ENCODE data around the gene CDK4.

The CDK4 gene

GRCh38 chr12:57738661-57739237 is 13.4 kb downstream of the CDK4 start, which contains the start of gene AGAP2:
TSS of gene AGAP2 (minus strand) at chr12:57738742. CDS start at chr12:57738246, 496 bp downstream.
- no peak for DNase-seq (ENCODE audit: low spot score)

DNA sequence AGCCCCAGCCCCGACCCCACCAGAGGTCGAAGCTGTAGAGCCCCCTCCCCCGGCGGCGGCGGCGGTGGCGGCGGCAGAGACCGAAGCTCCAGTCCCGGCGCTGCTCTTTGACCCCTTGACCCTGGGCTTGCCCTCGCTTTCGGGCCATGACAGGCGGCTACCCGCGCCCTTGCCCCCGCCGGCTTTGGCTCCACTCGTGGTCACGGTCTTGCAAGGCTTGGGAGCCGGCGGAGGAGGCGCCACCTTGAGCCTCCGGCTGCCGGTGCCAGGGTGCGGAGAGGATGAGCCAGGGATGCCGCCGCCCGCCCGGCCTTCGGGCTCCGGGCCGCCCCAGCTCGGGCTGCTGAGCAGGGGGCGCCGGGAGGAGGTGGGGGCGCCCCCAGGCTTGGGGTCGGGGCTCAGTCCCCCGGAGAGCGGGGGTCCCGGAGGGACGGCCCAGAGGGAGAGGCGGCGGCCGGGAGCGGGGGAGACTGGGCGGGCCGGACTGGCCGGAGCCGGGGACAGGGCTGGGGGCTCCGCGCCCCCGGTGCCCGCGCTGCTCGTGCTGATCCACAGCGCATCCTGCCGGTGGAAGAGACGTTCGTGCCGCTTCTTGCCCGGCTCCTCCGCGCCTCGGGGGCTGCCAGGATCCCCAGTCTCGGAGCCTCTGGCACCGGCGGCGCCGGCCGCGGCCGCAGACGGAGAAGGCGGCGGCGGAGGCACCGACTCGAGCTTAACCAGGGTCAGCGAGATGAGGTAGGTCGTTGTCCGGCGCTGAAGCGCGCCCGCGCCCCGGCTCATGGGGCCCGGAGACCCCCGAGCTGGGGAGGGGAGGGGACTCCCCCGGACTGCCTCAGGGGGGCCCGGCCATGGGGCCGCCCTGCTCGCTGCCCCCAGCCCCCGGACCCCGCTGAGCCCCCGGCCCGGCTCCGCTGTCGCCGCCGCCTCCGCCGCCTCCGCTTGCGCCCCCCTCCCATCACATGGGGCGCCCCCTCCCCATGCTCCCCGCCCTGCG is 14.3 kb downstream of the CDK4 start:
- DNase-seq (ENCODE audit: low spot score): no peak

DNA sequence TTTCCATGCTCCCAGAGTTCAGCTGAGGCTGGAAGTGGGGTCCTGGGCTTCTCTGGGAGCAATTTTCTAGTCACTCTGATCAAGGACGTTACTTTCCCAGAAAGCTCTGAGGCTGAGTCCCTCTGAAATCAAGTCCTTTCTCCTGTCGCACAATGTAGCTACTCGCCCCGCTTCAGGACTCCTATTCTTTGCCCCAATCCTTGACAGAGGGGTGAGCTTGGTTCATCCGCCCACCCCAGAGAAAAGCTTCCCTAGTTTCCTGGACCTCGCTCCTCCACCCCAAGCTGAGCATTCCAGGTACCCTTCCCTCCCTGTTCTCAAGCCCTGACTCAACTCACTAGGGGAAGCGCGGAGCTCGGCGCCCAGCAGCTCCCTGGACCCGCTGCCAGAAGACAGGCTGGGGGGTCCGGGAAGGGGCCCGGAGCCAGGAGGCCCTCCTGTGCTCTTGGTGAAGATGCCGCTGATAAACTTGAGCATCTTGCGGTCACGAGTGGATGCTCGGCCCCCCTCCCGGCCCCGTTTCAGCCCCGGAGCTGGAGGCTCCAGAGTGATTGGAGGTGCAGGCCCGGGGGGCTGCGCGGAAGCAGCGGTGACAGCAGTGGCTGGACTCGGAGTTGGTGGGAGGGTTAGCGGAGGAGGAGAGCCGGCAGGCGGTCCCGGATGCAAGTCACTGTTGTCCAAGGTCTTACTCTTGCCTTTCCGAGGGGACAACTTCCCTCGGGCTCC is 15.2 kb downstream of the CDK4 start:
- no peak for DNase-seq (ENCODE audit: low spot score)

DNA sequence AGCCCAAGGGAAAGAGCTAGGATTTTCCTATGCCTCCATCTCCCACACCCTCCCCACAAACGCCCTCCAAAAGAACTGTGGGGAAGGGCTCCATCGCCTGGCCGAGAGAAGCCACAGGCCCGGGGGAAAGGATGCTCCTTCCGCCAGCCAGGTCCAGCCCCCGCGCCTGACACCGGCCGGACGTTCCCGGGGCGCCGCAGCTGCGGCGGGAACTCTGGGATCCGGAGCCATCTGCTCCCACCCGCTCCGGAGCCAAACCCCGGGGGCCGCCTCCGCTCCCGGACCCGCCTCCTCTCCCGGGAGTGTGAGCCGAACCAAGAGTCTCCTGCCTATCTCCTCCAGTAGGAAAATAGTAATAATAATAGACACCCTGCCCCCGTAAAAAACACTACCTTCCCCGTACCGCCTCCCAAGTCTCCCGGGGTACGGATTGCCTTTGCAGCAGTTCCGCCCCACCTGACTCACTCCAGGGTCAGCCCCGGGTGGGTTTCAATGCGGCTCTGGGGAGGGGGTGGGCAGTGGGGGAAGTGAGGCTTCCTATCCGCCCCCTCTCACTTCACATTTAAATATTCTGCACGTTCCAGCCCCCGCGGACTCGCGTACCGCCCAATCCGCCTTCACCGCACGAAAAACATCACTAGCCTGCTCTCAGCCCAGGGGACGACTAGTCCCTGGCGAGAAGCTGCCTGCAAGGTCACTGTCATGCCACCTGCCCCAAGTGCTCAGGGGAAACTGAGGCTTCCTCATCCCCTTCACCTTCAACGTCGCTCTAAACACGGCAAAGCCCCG is 16.0 kb downstream of the CDK4 start:
- DNase-seq (ENCODE audit: low spot score): no peak

DNA sequence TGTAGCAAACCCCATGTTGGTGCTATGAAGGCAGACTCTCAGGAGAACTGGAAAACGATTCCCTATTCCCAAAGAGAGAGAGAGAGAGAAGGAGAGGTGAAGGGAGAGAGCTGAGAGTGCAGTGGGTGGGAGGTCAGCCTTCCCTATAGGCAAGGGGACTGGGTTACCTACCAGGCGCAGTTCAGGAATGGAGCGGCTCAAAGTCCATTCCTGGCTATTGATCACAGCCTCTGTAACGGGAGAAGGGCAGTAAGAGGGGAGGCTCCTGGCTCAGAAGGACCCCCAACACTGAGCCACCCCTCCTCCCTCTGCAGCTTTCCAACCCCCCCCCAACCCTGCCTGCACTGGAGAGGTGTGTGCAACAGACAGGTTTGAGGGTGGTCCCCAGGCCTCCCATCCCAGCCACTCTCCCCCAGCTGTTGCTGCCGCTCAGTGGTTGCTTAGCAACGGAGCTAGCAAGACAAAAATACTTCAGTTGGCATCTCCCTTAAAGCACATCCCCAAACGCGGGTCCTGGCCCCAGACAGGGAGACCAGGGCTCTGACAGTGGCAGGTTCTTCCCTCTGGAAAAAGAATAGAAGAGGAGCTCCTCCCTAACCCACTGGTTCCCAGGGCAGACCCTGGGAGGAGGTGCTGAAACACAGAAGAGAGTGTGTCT is 16.8 kb downstream of the CDK4 start:
- no peak for DNase-seq (ENCODE audit: low spot score)

- no peak for DNase-seq (ENCODE audit: low spot score)
Measured at GRCh38 chr12:57734591-57734990, 17.5 kb downstream of the CDK4 start.

DNA sequence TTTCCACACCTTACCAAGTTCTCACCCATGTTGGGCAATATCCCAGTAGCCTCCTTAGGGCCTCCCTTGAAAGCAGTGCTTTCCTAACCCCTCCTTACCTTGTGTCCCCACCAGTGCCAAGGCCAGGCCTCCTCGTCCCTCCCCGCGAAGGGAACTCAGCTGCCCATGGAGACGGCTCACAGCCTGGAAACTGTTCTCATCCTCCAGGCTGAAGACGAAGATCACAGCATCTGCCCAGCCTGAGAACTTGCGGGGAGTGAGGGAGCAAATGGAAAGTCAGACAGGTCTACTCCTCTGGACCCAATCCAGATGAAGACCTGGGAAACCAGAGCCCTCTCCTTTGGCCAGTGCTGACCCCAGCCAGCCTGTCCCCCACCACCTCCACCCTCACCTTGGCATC is 18.2 kb downstream of the CDK4 start:
- DNase-seq (ENCODE audit: low spot score): no peak

GRCh38 chr12:57732726-57733593 is 19.1 kb downstream of the CDK4 start:
- DNase-seq (ENCODE audit: low spot score): no peak

- DNase-seq (ENCODE audit: low spot score): no peak
Measured at GRCh38 chr12:57732270-57732669, 19.8 kb downstream of the CDK4 start.

GRCh38 chr12:57731411-57732080 is 20.6 kb downstream of the CDK4 start:
- DNase-seq (ENCODE audit: low spot score): no peak

GRCh38 chr12:57730336-57731067 is 21.6 kb downstream of the CDK4 start:
- no peak for DNase-seq (ENCODE audit: low spot score)

GRCh38 chr12:57729321-57729844 is 22.7 kb downstream of the CDK4 start:
- DNase-seq (ENCODE audit: low spot score): no peak

GRCh38 chr12:57727758-57728395 is 24.2 kb downstream of the CDK4 start:
- DNase-seq (ENCODE audit: low spot score): no peak

DNA sequence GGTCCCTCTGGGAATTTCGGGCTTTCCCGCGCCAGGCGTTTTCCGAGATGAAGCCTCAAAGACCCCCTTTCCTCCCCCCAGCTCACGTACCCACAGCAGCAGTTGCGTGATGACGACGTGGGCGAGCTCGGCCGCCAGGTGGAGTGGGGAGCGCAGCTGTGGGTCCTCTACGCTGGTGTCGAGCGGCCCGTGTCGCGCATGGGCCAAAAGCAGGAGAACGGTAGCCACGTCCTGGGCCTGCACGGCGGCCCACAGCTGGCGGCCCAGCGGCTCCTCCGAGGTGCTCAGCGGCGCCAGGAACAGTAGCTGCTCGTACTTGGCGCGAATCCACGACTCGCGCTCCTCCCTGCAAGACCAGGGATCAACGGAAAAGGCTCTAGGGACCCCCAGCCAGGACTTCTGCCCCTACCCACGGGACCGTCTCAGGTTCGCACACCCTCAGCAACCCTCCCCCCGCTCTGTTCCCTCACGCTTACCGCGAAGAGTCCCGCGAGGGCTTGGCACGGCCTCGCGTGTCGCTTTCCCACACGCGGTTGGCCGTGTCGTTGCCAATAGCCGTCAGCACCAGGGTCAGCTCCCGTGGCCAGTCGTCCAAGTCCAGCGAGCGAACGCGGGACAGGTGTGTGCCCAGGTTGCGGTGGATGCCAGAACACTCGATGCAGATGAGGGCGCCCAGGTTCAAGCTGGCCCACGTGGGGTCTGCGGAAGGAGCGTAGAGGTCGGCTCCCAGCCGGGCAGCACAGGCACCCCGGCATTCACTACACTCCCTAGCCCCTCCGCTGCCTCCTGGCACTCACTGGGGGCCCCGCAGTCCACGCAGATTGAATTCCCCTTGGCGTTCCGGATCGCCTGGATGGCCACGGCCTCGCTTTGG is 25.0 kb downstream of the CDK4 start:
- no peak for DNase-seq (ENCODE audit: low spot score)

DNA sequence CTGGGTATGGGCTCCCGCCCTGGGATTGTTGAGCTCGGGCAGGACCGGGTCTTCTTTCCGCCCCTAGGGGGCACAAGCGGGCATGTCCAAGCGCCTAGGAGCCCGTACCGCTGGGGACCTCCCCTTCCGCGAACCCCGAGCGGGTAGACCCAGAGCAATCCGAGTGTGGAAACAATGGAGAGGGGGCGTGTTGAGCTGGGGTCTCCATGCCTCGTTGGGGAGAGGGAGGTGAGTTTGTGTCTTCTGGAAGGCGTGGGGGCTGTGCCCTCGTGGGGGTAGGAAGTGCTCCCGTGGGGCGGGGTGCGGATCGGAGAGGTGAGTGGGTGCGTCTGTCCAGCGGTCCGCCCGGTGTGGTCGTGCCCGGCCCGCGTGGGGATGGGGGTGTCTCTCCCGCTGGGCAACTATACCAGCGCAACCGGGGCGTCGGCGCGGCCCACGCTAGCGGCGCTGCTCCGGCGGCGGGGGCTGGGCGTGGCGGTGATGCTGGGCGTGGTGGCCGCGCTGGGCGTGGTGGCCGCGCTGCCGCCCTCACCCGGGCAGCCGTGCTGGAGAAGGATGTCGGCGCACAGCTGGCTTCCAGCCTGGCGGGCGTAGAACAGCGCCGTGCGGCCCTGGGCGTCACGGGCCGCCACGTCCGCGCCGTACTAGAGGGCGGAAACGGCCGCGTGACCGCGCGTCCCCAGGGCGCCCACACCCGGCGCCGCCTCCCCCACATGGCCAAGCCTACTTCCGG is 25.8 kb downstream of the CDK4 start:
- peak; percentile 22 for DNase-seq (ENCODE audit: low spot score)

DNA sequence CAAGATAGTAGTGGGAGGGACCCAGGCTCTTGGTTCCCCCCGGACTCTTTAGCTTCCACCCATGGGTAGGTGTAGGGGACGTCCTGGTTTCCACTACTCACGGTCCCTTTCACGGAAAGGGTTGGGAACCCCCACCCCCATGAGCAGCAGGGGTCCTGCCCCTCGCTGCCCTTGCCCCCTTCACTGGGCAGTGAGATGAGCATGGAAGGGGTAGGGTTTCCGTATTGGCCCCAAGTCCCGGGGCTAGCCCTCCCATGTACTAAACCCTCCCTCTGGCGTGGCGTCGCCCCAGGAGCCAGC is 26.3 kb downstream of the CDK4 start:
- DNase-seq (ENCODE audit: low spot score): no peak

Measured in hematopoietic multipotent progenitor cell treated with erythropoietin and hydrocortisone succinate and interleukin-3 and kit ligand, for 17 days (in vitro differentiated cells).